ENCODE results near the gene RADX.

DNA sequence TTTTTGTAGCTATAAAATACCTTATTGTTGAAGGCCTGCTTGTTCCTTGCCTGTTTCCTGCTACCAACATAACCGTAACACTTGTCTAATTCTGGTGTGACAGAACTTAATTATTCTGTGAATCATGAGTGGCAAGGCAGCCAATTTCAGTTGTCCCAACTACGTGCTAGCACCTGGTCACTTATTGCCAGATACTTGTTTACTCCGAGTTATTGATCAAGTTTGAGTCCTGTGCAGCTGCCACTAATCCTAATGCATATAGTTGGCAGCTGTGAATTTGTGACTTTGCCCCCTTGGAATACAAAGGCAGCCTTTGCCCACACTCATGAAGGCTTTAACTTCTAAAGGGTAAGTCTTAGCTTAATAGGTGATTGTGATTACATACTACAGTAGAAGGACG lies 106.9 kb downstream of the RADX start:
- TF ChIP-seq, protein P1, sequence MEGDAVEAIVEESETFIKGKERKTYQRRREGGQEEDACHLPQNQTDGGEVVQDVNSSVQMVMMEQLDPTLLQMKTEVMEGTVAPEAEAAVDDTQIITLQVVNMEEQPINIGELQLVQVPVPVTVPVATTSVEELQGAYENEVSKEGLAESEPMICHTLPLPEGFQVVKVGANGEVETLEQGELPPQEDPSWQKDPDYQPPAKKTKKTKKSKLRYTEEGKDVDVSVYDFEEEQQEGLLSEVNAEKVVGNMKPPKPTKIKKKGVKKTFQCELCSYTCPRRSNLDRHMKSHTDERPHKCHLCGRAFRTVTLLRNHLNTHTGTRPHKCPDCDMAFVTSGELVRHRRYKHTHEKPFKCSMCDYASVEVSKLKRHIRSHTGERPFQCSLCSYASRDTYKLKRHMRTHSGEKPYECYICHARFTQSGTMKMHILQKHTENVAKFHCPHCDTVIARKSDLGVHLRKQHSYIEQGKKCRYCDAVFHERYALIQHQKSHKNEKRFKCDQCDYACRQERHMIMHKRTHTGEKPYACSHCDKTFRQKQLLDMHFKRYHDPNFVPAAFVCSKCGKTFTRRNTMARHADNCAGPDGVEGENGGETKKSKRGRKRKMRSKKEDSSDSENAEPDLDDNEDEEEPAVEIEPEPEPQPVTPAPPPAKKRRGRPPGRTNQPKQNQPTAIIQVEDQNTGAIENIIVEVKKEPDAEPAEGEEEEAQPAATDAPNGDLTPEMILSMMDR (IDR thresholded peaks at IDR 0.05; ENCODE audit: low read length), result no peak
- TF ChIP-seq EZH2 (optimal IDR thresholded peaks at IDR 0.05; ENCODE audit: low read depth, low read length) (no peak), EZH2phosphoT487 (IDR thresholded peaks at IDR 0.05; ENCODE audit: low read length) (no peak)
